Hair follicular keratinocyte (primary cell): ENCODE data around the gene SCAPER. TPM values are rescaled to one million over a fixed set of nuclear protein-coding genes. Genes with fewer than 3 reads are reported as not detected.

Experiments
- total RNA-seq: library from RNA; depleted of rRNA; stranded (reverse); fragments of >200 nt; gene quantifications from 2 replicates; pipeline ENCODE4 v1.2.3, GENCODE V29; 2015

The SCAPER gene, protein sequence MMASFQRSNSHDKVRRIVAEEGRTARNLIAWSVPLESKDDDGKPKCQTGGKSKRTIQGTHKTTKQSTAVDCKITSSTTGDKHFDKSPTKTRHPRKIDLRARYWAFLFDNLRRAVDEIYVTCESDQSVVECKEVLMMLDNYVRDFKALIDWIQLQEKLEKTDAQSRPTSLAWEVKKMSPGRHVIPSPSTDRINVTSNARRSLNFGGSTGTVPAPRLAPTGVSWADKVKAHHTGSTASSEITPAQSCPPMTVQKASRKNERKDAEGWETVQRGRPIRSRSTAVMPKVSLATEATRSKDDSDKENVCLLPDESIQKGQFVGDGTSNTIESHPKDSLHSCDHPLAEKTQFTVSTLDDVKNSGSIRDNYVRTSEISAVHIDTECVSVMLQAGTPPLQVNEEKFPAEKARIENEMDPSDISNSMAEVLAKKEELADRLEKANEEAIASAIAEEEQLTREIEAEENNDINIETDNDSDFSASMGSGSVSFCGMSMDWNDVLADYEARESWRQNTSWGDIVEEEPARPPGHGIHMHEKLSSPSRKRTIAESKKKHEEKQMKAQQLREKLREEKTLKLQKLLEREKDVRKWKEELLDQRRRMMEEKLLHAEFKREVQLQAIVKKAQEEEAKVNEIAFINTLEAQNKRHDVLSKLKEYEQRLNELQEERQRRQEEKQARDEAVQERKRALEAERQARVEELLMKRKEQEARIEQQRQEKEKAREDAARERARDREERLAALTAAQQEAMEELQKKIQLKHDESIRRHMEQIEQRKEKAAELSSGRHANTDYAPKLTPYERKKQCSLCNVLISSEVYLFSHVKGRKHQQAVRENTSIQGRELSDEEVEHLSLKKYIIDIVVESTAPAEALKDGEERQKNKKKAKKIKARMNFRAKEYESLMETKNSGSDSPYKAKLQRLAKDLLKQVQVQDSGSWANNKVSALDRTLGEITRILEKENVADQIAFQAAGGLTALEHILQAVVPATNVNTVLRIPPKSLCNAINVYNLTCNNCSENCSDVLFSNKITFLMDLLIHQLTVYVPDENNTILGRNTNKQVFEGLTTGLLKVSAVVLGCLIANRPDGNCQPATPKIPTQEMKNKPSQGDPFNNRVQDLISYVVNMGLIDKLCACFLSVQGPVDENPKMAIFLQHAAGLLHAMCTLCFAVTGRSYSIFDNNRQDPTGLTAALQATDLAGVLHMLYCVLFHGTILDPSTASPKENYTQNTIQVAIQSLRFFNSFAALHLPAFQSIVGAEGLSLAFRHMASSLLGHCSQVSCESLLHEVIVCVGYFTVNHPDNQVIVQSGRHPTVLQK (N-terminal part only)
- total RNA-seq = 5.9 and 14.6 TPM in 2 replicates

DNA sequence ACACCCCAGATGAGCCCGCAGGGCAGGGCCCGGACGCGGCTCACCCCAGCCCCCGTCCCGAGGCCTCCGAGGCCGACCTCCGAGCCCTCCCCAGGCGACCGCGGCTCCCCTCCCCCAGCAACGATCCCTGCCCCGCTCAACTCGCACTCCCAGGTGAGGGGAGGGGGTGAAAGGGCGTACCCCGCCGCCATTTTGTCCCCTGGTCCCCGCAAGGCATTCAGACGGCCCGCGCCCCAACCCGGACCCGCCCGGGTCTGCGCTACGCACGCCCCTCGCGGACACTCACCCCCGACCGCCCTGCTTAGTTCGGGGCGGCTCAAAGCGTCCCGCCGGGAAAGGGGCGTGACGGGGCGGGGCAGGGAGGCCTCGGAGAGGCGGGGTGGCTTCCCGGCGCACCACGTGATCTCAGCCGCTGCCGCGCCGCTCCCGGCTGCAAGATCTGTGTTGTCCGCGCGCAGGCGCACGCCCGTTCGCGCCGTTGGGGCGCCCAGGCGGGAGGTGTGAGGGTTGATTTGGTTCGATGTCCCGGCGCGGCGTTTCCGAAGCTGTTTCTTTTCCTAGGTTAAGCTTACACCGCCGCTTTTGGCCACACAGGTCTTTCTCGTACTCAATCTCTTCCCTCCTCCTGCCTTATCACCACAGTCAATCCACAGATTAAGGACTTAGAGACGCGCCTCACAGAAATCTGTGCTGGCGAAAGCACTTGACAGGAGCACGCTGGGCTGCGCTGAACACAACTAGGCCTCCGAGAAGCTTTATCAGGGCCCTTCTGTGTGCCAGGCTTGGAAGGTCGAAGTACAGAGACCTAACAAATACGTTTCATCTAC lies at the start of gene SCAPER:
Gene SCAPER (minus strand): TSS at position 328 of the 827 bp plus-strand sequence. CDS start 21,523 bp downstream, outside the sequence.

DNA sequence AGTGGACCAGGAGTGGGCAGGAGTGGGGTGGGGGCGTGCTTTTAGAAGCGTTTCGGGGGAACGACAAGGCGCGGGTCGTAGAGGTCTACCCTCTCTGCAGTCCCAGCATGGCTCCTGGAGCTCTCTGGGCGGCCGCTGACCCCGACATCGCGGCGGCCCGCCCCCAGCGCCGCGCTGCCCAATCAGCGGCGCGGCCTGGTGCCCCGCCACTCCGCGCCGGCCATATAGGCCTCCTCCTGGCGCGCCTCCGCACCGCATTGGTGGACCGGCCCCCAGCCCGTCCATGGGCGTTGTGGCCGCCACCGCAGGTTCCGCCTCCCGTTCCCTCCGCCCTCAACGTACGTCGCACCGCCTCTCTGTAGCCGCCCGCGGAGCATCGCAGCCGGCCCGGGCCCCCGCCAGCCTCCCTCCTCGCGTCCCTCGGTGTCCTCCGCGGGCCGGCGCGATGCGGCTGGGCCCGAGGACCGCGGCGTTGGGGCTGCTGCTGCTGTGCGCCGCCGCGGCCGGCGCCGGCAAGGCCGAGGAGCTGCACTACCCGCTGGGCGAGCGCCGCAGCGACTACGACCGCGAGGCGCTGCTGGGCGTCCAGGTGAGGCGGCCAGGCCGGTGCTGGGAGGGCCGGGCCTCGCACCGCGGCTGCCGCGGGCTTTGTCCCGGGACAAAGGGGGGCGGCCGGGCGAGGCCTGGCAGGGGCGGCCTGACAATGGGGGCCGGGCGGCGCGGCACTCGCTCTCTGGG lies 26.4 kb upstream of the SCAPER start, which contains the start of gene RCN2:
Gene RCN2 (plus strand): TSS at position 353 of the 738 bp plus-strand sequence. CDS start 93 bp downstream, at position 446.

GRCh38 chr15:76336254-76337058 lies 568.7 kb downstream of the SCAPER start, which contains the start of gene ISL2:
ISL2 (plus strand) TSS chr15:76336773; CDS start chr15:76336884, 111 bp downstream.

GRCh38 chr15:76311100-76311953 lies 593.8 kb downstream of the SCAPER start, which contains the start of gene ETFA:
ETFA (minus strand) TSS chr15:76311469; CDS start chr15:76311388, 81 bp downstream.

Other genes with a start within 250 kb of the SCAPER start
- gene RCN2, start 26.4 kb upstream of the SCAPER start, total RNA-seq = 62.2 and 74.5 TPM in 2 replicates
- 4.6 and 11.1 TPM in 2 replicates for gene PSTPIP1, start 89.8 kb upstream of the SCAPER start, total RNA-seq
- gene TSPAN3, start 165.8 kb upstream of the SCAPER start, total RNA-seq = 86.9 and 87.2 TPM in 2 replicates